ENCODE measurements around the gene LSAMP.
A peak's percentile ranks its signal among the peaks of the same experiment; 100 is the strongest.

LSAMP gene

GRCh38 chr3:116260491-116260890 lies 184.8 kb downstream of the LSAMP start:
- Mint-ChIP-seq H3K27me3 (ENCODE audit: low read depth, poor library complexity) (no peaks in the 10 kb centered on the region), H3K4me3 (no peak overlapping the region), H3K4me1 (peaks cover 53% of the 10 kb centered on the region), H3K9me3 (no peaks in the 10 kb centered on the region), H3K27ac (no peak overlapping the region), H3K36me3 (ENCODE audit: low read depth) (no peaks in the 10 kb centered on the region)
- no peak for TF ChIP-seq CTCF (IDR thresholded peaks at IDR 0.05)
- DNase-seq = no peak

GRCh38 chr3:116259984-116260383 lies 185.3 kb downstream of the LSAMP start:
- Mint-ChIP-seq H3K9me3 (no peaks in the 10 kb centered on the region), H3K4me1 (peaks cover 53% of the 10 kb centered on the region), H3K27me3 (ENCODE audit: low read depth, poor library complexity) (no peaks in the 10 kb centered on the region), H3K36me3 (ENCODE audit: low read depth) (no peaks in the 10 kb centered on the region), H3K27ac (no peak overlapping the region), H3K4me3 (no peak overlapping the region)
- no peak for TF ChIP-seq CTCF (IDR thresholded peaks at IDR 0.05)
- no peak for DNase-seq

- no peak overlapping the region for H3K4me3 Mint-ChIP-seq
- TF ChIP-seq CTCF (IDR thresholded peaks at IDR 0.05) = no peak
- H3K27me3 Mint-ChIP-seq (ENCODE audit: low read depth, poor library complexity) = no peaks in the 10 kb centered on the region
- peak; percentile 6 for DNase-seq
- H3K9me3 Mint-ChIP-seq = no peaks in the 10 kb centered on the region
- H3K27ac Mint-ChIP-seq = no peak overlapping the region
- H3K36me3 Mint-ChIP-seq (ENCODE audit: low read depth) = no peaks in the 10 kb centered on the region
- H3K4me1 Mint-ChIP-seq = peaks cover 37% of the 10 kb centered on the region
Measured at GRCh38 chr3:116256843-116257485, 188.3 kb downstream of the LSAMP start.

GRCh38 chr3:116254541-116254940 lies 190.7 kb downstream of the LSAMP start:
- H3K27me3 Mint-ChIP-seq (ENCODE audit: low read depth, poor library complexity) = no peaks in the 10 kb centered on the region
- TF ChIP-seq CTCF (IDR thresholded peaks at IDR 0.05) = no peak

GRCh38 chr3:116253511-116253910 lies 191.8 kb downstream of the LSAMP start:
- H3K4me3 Mint-ChIP-seq = no peak overlapping the region
- no peaks in the 10 kb centered on the region for H3K9me3 Mint-ChIP-seq
- DNase-seq = no peak
- TF ChIP-seq CTCF (IDR thresholded peaks at IDR 0.05) = no peak
- H3K27me3 Mint-ChIP-seq (ENCODE audit: low read depth, poor library complexity) = no peaks in the 10 kb centered on the region
- no peaks in the 10 kb centered on the region for H3K36me3 Mint-ChIP-seq (ENCODE audit: low read depth)
- no peak overlapping the region for H3K27ac Mint-ChIP-seq
- H3K4me1 Mint-ChIP-seq = peaks cover 37% of the 10 kb centered on the region

More at GRCh38 chr3:116254541-116254940, 190.7 kb downstream of the LSAMP start:
- H3K27ac Mint-ChIP-seq = no peak overlapping the region
- no peak for DNase-seq
- no peaks in the 10 kb centered on the region for H3K36me3 Mint-ChIP-seq (ENCODE audit: low read depth)
- H3K9me3 Mint-ChIP-seq = no peaks in the 10 kb centered on the region
- peaks cover 37% of the 10 kb centered on the region for H3K4me1 Mint-ChIP-seq
- H3K4me3 Mint-ChIP-seq = no peak overlapping the region

GRCh38 chr3:116247605-116248004 lies 197.7 kb downstream of the LSAMP start:
- no peak for TF ChIP-seq CTCF (IDR thresholded peaks at IDR 0.05)
- Mint-ChIP-seq H3K36me3 (ENCODE audit: low read depth) (no peaks in the 10 kb centered on the region), H3K27ac (no peak overlapping the region), H3K9me3 (no peaks in the 10 kb centered on the region), H3K4me1 (no peaks in the 10 kb centered on the region), H3K4me3 (no peak overlapping the region), H3K27me3 (ENCODE audit: low read depth, poor library complexity) (peaks cover 4% of the 10 kb centered on the region)
- no peak for DNase-seq
